Gastrocnemius medialis (tissue), 4 donors: ENCODE measurements around the gene OR10K2.

Source experiments
- POLR2A ChIP-seq, 2 donors: fragments of 450-650 bp; IDR thresholded peaks; one replicate each; pipeline ENCODE4 v1.6.1; 2017; ENCODE audit warnings: antibody characterized with exemption in 2 of 2, mild to moderate bottlenecking in 2 of 2, moderate library complexity in 2 of 2
- TF ChIP-seq, protein P1 (sequence below), 5 experiments: fragments of 450-650 bp in 3 of 5; fragments of 200-600 bp in 2 of 5; sonication (generic) in 2 of 5; IDR thresholded peaks in 4 of 5; conservative IDR thresholded peaks in 1 of 5; 1 replicate in 4 of 5; 2 replicates in 1 of 5; pipeline ENCODE4 v1.5.1; 2016 to 2019; ENCODE audit warnings: antibody characterized with exemption in 5 of 5, mild to moderate bottlenecking in 3 of 5, moderate library complexity in 3 of 5

DNA sequence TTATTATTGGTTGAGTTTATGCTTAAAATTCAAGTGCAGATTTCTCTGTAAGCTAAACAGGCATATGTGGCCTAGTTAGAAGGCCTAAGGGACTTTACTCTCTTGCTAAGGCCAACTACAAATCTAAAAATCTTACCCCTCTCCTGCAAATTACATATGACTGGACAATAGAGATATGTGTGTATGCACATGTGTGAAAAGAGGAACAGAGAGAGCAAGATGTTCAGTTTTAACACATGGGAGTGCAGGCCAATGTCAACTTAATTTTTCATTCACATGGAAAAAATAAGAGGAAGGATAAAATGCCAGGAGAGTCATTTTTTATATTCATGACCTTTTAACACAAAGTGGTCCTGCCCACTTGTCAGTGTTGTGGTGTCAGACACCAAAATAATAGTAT is 8.5 kb downstream of the OR10K2 start:
- TF ChIP-seq, protein P1, sequence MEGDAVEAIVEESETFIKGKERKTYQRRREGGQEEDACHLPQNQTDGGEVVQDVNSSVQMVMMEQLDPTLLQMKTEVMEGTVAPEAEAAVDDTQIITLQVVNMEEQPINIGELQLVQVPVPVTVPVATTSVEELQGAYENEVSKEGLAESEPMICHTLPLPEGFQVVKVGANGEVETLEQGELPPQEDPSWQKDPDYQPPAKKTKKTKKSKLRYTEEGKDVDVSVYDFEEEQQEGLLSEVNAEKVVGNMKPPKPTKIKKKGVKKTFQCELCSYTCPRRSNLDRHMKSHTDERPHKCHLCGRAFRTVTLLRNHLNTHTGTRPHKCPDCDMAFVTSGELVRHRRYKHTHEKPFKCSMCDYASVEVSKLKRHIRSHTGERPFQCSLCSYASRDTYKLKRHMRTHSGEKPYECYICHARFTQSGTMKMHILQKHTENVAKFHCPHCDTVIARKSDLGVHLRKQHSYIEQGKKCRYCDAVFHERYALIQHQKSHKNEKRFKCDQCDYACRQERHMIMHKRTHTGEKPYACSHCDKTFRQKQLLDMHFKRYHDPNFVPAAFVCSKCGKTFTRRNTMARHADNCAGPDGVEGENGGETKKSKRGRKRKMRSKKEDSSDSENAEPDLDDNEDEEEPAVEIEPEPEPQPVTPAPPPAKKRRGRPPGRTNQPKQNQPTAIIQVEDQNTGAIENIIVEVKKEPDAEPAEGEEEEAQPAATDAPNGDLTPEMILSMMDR (IDR thresholded peaks at IDR 0.05 in 4 of 5, conservative IDR thresholded peaks at IDR 0.05 in 1 of 5) = no peak
- no peak for TF ChIP-seq POLR2A (IDR thresholded peaks at IDR 0.05)
